ENCODE measurements around the gene FARP1.

Gene FARP1

DNA sequence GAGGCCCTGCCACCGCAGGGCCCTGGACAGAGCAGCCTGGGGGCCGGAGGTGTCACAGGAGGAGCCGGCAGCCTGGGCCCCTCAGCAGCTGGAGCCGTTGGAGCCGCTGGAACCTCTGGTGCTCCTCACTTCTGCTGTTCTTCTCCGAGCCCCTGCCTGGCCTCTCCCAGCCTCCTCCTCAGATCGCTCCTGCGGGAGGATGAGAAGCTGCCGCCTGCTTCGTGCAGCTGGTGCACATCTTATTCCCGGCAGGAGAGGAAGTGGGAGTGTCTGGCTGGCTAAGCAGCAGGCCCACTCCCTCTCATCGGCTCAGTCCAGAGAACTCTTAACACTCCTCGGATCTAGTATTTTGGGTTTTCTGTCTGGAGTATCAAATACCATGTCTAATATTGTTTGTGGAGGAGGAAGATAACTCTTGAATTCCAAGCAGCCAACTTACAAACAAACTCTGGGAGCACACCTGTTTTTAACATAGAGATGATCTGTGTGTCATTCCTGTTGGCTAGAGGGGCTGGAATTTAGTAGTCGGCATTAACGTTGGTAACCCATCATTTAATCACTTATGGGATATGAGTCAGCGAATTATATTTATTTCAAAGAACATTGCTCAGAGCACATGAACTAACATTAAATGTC is 71.2 kb downstream of the FARP1 start:
- Histone ChIP-seq H3K4me3 (ENCODE audit: low read depth in 1 of 2, low read length in 1 of 2) (no peak overlapping the region), H3K9me3 (no peaks in the 10 kb centered on the region), H3K36me3 (no peaks in the 10 kb centered on the region), H3K27ac (no peak overlapping the region), H3K27me3 (no peaks in the 10 kb centered on the region), H3K4me1 (ENCODE audit: control insufficient read depth in 1 of 2, insufficient read depth in 1 of 2, low read depth in 1 of 2, low read length in 1 of 2) (no peaks in the 10 kb centered on the region)
- TF ChIP-seq, protein P1, sequence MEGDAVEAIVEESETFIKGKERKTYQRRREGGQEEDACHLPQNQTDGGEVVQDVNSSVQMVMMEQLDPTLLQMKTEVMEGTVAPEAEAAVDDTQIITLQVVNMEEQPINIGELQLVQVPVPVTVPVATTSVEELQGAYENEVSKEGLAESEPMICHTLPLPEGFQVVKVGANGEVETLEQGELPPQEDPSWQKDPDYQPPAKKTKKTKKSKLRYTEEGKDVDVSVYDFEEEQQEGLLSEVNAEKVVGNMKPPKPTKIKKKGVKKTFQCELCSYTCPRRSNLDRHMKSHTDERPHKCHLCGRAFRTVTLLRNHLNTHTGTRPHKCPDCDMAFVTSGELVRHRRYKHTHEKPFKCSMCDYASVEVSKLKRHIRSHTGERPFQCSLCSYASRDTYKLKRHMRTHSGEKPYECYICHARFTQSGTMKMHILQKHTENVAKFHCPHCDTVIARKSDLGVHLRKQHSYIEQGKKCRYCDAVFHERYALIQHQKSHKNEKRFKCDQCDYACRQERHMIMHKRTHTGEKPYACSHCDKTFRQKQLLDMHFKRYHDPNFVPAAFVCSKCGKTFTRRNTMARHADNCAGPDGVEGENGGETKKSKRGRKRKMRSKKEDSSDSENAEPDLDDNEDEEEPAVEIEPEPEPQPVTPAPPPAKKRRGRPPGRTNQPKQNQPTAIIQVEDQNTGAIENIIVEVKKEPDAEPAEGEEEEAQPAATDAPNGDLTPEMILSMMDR (IDR thresholded peaks at IDR 0.05) = no peak

DNA sequence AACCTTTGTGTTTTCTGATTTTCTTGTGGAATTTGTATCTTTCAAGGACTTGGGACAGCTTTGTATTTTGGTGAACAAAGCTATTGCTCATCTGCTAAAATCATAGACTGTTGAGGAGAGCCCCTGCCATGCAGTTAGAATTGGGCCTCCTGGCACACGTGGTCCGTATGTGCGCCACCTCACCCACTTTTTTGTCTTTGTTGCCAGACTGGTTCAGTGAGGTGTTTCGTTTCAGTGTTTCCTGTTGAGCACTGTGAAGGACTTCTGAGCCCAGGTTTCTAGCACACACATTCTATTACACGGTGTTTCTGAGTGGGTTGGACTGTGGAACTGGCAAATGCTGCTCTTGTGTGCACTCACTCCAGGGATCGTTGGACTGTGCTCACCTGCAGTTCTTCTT is 71.8 kb downstream of the FARP1 start:
- no peak overlapping the region for H3K27ac ChIP-seq
- H3K36me3 ChIP-seq = no peaks in the 10 kb centered on the region
- H3K27me3 ChIP-seq = no peaks in the 10 kb centered on the region
- H3K4me1 ChIP-seq (ENCODE audit: control insufficient read depth in 1 of 2, insufficient read depth in 1 of 2, low read depth in 1 of 2, low read length in 1 of 2) = no peaks in the 10 kb centered on the region
- no peak overlapping the region for H3K4me3 ChIP-seq (ENCODE audit: low read depth in 1 of 2, low read length in 1 of 2)
- TF ChIP-seq, protein P1 (IDR thresholded peaks at IDR 0.05) = no peak
- H3K9me3 ChIP-seq = no peaks in the 10 kb centered on the region

DNA sequence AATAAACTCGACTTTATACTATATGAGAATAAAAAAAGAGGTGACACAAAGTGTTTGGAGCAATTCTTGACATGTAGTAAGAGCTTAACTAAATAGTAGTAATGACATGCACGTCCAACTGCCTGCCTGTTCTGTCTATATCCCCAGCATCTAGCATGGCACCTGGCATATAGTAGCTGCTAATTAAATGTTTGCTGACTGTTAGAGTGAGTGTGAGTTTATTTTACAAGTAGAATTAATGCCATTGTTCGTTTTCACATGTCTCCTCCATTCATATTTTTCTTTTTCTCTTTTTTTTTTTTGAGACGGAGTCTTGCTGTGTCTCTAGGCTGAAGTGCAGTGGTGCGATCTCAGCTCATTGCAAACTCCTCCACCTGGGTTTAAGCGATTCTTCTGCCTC is 72.6 kb downstream of the FARP1 start:
- no peak overlapping the region for H3K4me3 ChIP-seq (ENCODE audit: low read depth in 1 of 2, low read length in 1 of 2)
- H3K4me1 ChIP-seq (ENCODE audit: control insufficient read depth in 1 of 2, insufficient read depth in 1 of 2, low read depth in 1 of 2, low read length in 1 of 2) = no peaks in the 10 kb centered on the region
- H3K27me3 ChIP-seq = no peaks in the 10 kb centered on the region
- H3K36me3 ChIP-seq = no peaks in the 10 kb centered on the region
- TF ChIP-seq, protein P1 (IDR thresholded peaks at IDR 0.05) = no peak
- no peaks in the 10 kb centered on the region for H3K9me3 ChIP-seq
- H3K27ac ChIP-seq = no peak overlapping the region

DNA sequence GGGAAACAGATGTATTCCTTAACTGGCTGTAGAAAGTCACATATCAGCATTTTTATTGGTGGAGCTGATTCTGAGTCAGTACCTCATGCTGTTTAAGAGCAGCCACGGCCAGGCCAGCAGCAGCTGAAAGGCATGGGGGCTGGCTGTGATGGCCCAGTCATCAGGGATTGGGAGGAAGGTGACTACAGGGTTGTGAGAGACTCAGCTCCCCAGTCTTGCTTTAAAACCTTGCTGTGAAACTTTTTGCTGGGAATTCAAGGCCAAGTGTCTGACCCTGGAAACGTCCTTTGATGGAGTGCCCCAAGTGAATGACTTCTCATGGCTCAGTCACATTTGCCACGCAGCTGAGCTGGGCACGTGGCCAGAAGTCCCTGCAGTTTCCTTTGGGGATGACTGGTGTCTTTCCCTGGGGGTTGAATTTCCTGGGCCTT is 73.3 kb downstream of the FARP1 start:
- Histone ChIP-seq H3K36me3 (no peaks in the 10 kb centered on the region), H3K27me3 (no peaks in the 10 kb centered on the region), H3K27ac (no peak overlapping the region), H3K9me3 (no peaks in the 10 kb centered on the region), H3K4me1 (ENCODE audit: control insufficient read depth in 1 of 2, insufficient read depth in 1 of 2, low read depth in 1 of 2, low read length in 1 of 2) (no peaks in the 10 kb centered on the region), H3K4me3 (ENCODE audit: low read depth in 1 of 2, low read length in 1 of 2) (no peak overlapping the region)
- TF ChIP-seq, protein P1 (IDR thresholded peaks at IDR 0.05) = no peak

DNA sequence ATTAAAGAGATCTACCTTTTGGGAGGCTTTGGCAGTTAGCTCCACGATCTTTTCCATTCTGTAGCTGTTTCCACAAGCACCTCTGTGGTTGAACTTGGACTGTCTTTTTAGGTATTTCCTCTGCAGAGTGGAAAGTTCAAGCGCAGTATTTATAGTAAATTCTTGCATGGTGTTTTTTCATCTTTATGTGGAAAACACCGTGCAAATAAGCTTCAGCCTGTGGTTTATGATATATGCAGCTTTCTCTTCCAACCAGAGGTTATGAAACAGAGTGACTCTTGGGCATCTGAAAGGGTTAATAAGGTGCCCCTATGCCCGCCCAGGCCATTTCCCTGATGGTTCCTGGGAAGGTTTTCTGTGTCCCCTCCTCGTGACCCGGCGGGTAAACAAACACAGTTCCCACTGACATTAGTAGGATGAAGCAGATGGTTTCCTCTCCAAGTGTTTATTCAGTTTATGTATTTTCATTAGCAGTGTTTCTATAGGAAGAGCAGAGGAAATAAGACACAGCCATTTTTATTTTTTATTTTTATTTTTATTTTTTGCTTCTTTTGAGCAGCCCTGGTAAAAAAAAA is 73.9 kb downstream of the FARP1 start:
- H3K27me3 ChIP-seq = no peaks in the 10 kb centered on the region
- no peak overlapping the region for H3K27ac ChIP-seq
- no peak overlapping the region for H3K4me3 ChIP-seq (ENCODE audit: low read depth in 1 of 2, low read length in 1 of 2)
- H3K4me1 ChIP-seq (ENCODE audit: control insufficient read depth in 1 of 2, insufficient read depth in 1 of 2, low read depth in 1 of 2, low read length in 1 of 2) = no peaks in the 10 kb centered on the region
- TF ChIP-seq, protein P1 (IDR thresholded peaks at IDR 0.05) = no peak
- H3K36me3 ChIP-seq = no peaks in the 10 kb centered on the region
- H3K9me3 ChIP-seq = no peaks in the 10 kb centered on the region

All from neutrophil (primary cell).